PC-9 (cell line): ENCODE measurements around the gene NANOS3. TPM values are rescaled to one million over a fixed set of nuclear protein-coding genes. Genes with fewer than 3 reads are reported as not detected.

ENCODE experiments used
- BruUV-seq: library from RNA; stranded (reverse); fragments of 400-500 nt; replicated peaks from 2 replicates; lab custom pipeline; 2021; lab: Mats Ljungman, UMichigan
- CTCF ChIA-PET: fragments of 300-600 bp; sonication (Branson Sonifier 250); formaldehyde crosslinking; loops from one replicate; lab custom pipeline; 2022; ENCODE audit warnings: antibody characterized with exemption; lab: Charles Lee
- POLR2A ChIA-PET: fragments of 300-600 bp; sonication (Branson Sonifier 250); formaldehyde crosslinking; loops from one replicate; lab custom pipeline; 2022; ENCODE audit warnings: antibody characterized with exemption; ENCODE audit not compliant: unreplicated experiment; lab: Charles Lee
- DNase-seq, 2 experiments: peaks; one replicate each; pipeline versions ENCODE4 v3.0.0 to v3.0.0-alpha.2; 2015 to 2022; ENCODE audit warnings: mixed read lengths in 1 of 2
- H2AFZ ChIP-seq: fragments of 200-600 bp; sonication (generic); 2 replicates; pipeline ENCODE4 v1.8.1; 2017; ENCODE audit warnings: antibody characterized with exemption
- H3F3A ChIP-seq: fragments of 200-600 bp; sonication (generic); 2 replicates; pipeline ENCODE4 v1.8.1; 2017; ENCODE audit warnings: antibody characterized with exemption, mild to moderate bottlenecking, low read depth; ENCODE audit not compliant: insufficient read depth
- H3K27ac ChIP-seq: fragments of 200-600 bp; sonication (generic); 2 replicates; pipeline ENCODE4 v1.6.1; 2016; ENCODE audit warnings: mixed run types
- H3K27me3 ChIP-seq: fragments of 200-600 bp; sonication (generic); 2 replicates; pipeline ENCODE4 v1.6.1; 2016; ENCODE audit warnings: low read depth, mixed run types; ENCODE audit not compliant: insufficient read depth
- H3K36me3 ChIP-seq: fragments of 200-600 bp; sonication (generic); 2 replicates; pipeline ENCODE4 v1.6.1; 2016; ENCODE audit warnings: low read depth, mixed run types
- H3K4me1 ChIP-seq: fragments of 200-600 bp; sonication (generic); replicated peaks from 2 replicates; pipeline ENCODE4 v1.6.1; 2016; ENCODE audit warnings: mixed run types; ENCODE audit not compliant: insufficient read depth
- H3K4me2 ChIP-seq: fragments of 200-600 bp; sonication (generic); 2 replicates; pipeline ENCODE4 v1.6.1; 2017; ENCODE audit warnings: mixed run types
- H3K4me3 ChIP-seq: fragments of 200-600 bp; sonication (generic); 2 replicates; pipeline ENCODE4 v1.6.1; 2016; ENCODE audit warnings: mixed run types
- H3K79me2 ChIP-seq: fragments of 200-600 bp; sonication (generic); 2 replicates; pipeline ENCODE4 v1.6.1; 2017; ENCODE audit warnings: low read depth, mixed run types
- H3K9me2 ChIP-seq: fragments of 200-600 bp; sonication (generic); 2 replicates; pipeline ENCODE4 v1.8.1; 2017; ENCODE audit warnings: mild to moderate bottlenecking; ENCODE audit not compliant: insufficient read depth
- H3K9me3 ChIP-seq: fragments of 200-600 bp; sonication (generic); 2 replicates; pipeline ENCODE4 v1.8.1; 2016; ENCODE audit warnings: low read depth; ENCODE audit not compliant: insufficient read depth
- H4K20me1 ChIP-seq: fragments of 200-600 bp; sonication (generic); 2 replicates; pipeline ENCODE4 v1.8.1; 2017; ENCODE audit not compliant: insufficient read depth
- EZH2 ChIP-seq: fragments of 200-600 bp; sonication (generic); IDR thresholded peaks from 2 replicates; pipeline ENCODE4 v1.8.0; 2017; ENCODE audit warnings: antibody characterized with exemption, low read depth
- intact Hi-C: fragments of 100-400 bp; cut with micrococcal nuclease; formaldehyde crosslinking; loops from one replicate; pipeline ENCODE4 v1.10.0; 2022; ENCODE audit not compliant: unreplicated experiment
- total RNA-seq: library from RNA; stranded (reverse); gene quantifications from 2 replicates; pipeline ENCODE4 v1.2.3, GENCODE V29; 2021
- TF ChIP-seq, protein P1 (sequence below): fragments of 200-600 bp; sonication (generic); conservative IDR thresholded peaks from 2 replicates; pipeline ENCODE4 v1.6.1; 2017; ENCODE audit warnings: mixed run types, antibody characterized with exemption, mild to moderate bottlenecking, moderate library complexity

The NANOS3 gene
- total RNA-seq, 1 experiment from 2014 or later = 2.1 TPM

DNA sequence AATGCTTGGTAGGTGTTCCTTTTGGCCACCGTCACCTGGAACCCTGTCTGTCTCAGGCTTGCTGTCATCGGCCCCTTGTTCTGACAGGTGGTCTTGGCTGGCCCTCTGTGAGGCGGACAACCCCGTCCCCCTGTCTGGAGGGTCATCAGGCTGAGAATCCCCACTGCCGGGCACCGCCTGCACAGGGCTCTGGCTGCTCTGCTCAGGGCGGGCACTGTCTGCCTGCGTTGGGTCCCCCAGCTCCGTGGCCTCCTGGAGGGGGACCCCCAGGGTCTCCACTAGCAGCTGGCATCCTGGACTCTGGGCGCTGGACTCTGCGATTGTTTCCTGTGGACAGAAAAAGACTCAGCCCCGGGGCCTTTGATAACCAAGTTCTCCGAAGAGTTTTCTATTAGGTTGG lies 13.2 kb downstream of the NANOS3 start:
- intact Hi-C loops = no loop called here
- Histone ChIP-seq H3K9me2 (no peaks in the 10 kb centered on the region), H3K4me3 (no peak overlapping the region), H4K20me1 (no peaks in the 10 kb centered on the region), H3K4me1 (peaks cover 45% of the 10 kb centered on the region), H3K27me3 (no peaks in the 10 kb centered on the region), H3K9me3 (no peaks in the 10 kb centered on the region), H3K4me2 (no peak overlapping the region), H3K36me3 (no peaks in the 10 kb centered on the region), H2AFZ (no peak overlapping the region), H3K27ac (no peak overlapping the region), H3F3A (peaks cover 40% of the 10 kb centered on the region), H3K79me2 (no peaks in the 10 kb centered on the region)
- CTCF ChIA-PET = interaction anchor here (0.5 to 0.6 kb wide), 2 partner anchors 14 to 169 kb away, joined by 3 to 6 read pairs; no protein-coding TSS in a partner anchor
- TF ChIP-seq, protein P1, sequence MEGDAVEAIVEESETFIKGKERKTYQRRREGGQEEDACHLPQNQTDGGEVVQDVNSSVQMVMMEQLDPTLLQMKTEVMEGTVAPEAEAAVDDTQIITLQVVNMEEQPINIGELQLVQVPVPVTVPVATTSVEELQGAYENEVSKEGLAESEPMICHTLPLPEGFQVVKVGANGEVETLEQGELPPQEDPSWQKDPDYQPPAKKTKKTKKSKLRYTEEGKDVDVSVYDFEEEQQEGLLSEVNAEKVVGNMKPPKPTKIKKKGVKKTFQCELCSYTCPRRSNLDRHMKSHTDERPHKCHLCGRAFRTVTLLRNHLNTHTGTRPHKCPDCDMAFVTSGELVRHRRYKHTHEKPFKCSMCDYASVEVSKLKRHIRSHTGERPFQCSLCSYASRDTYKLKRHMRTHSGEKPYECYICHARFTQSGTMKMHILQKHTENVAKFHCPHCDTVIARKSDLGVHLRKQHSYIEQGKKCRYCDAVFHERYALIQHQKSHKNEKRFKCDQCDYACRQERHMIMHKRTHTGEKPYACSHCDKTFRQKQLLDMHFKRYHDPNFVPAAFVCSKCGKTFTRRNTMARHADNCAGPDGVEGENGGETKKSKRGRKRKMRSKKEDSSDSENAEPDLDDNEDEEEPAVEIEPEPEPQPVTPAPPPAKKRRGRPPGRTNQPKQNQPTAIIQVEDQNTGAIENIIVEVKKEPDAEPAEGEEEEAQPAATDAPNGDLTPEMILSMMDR = no peak
- TF ChIP-seq EZH2 = no peak
- no peak for DNase-seq
- no TSS peak for BruUV-seq
- POLR2A ChIA-PET = no interaction called here

DNA sequence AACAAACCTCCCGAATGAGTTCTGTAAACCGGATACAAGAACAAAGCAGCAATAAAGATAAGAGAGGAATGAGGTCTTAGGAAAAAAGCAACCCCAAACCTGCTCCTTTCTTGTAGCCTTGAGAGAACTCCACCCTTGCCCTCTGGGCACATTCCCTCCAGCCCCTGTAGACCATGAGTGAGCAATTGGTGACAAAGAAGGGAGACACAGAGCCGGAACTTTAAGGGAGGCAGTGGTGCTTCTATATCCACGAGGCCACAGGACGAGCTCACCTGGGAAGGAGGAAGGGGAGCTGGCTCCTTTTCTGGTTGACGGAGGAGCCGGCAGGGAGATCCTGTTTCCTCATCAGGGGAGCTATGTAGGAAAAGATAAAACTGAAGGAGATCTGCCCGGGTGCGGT lies 15.9 kb downstream of the NANOS3 start:
- CTCF ChIA-PET = interaction anchor here (0.6 to 1.1 kb wide), 2 partner anchors 181 to 509 kb away, joined by 4 to 5 read pairs; no protein-coding TSS in a partner anchor
- POLR2A ChIA-PET = no interaction called here
- Histone ChIP-seq H3K27me3 (no peaks in the 10 kb centered on the region), H3K27ac (peak overlapping the region; percentile 75), H3K79me2 (no peaks in the 10 kb centered on the region), H3K4me3 (no peak overlapping the region), H4K20me1 (no peaks in the 10 kb centered on the region), H3K9me2 (no peaks in the 10 kb centered on the region), H3F3A (peaks cover 38% of the 10 kb centered on the region), H3K9me3 (no peaks in the 10 kb centered on the region), H3K4me1 (peaks cover 34% of the 10 kb centered on the region), H2AFZ (0 out of 2 replicates have a peak overlapping the region, but pooled peaks have one; percentile 0), H3K4me2 (peak overlapping the region; percentile 43), H3K36me3 (no peaks in the 10 kb centered on the region)
- BruUV-seq = no TSS peak
- TF ChIP-seq, protein P1 = no peak
- no peak for TF ChIP-seq EZH2
- intact Hi-C loops = loop anchor here (2.0 kb wide), 1 partner anchor 60 kb away; the partner anchor contains the start of gene DCAF15
- peak; percentile 77 to 99 for DNase-seq

DNA sequence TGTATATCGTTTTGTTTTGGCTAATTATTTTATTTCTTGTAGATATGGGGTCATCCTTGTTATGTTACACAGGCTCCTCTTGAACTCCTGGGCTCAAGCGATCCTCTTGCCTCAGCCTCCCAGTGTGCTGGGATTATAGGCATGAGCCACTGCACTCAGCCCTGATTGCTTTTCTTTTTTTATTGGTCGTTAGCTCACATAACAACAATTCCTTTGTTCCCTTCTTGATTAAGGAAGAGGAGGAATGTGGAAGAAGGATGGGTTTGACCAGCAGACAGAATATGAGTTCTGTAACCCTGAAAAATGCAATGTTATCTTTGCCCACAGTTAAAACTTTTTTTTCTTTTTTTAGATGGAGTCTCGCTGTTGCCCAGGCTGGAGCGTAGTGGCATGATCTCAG lies 17.6 kb downstream of the NANOS3 start:
- Histone ChIP-seq H3K27ac (no peak overlapping the region), H3K4me1 (peaks cover 27% of the 10 kb centered on the region), H3K36me3 (no peaks in the 10 kb centered on the region), H3K79me2 (no peaks in the 10 kb centered on the region), H2AFZ (no peak overlapping the region), H3K9me3 (no peaks in the 10 kb centered on the region), H4K20me1 (no peaks in the 10 kb centered on the region), H3K4me3 (no peak overlapping the region), H3K27me3 (no peaks in the 10 kb centered on the region), H3K4me2 (no peak overlapping the region), H3F3A (peaks cover 38% of the 10 kb centered on the region), H3K9me2 (no peaks in the 10 kb centered on the region)
- BruUV-seq = no TSS peak
- no peak for DNase-seq
- intact Hi-C loops = no loop called here
- POLR2A ChIA-PET = no interaction called here
- CTCF ChIA-PET = interaction anchor here (0.6 kb wide), 1 partner anchor 40 kb away, joined by 3 read pairs; no protein-coding TSS in a partner anchor
- TF ChIP-seq, protein P1 = no peak
- no peak for TF ChIP-seq EZH2
